HEK293 (cell line): ENCODE results near the gene BEST2.

Experiments
- GLI2 ChIP-seq: fragments of 450-650 bp; formaldehyde crosslinking; IDR thresholded peaks from 2 replicates; pipeline ENCODE4; 2017; ENCODE audit warnings: missing biosample characterization, missing genetic modification characterization, low read depth, borderline replicate concordance
- GLIS2 ChIP-seq: fragments of 450-650 bp; formaldehyde crosslinking; IDR thresholded peaks from 2 replicates; pipeline ENCODE4 v1.5.1; 2016; ENCODE audit warnings: missing biosample characterization, missing genetic modification characterization
- HIC1 ChIP-seq: fragments of 450-650 bp; formaldehyde crosslinking; IDR thresholded peaks from 2 replicates; pipeline ENCODE4 v1.5.1; 2016; ENCODE audit warnings: missing biosample characterization, missing genetic modification characterization
- IKZF3 ChIP-seq: fragments of 450-650 bp; IDR thresholded peaks from 2 replicates; pipeline ENCODE4 v1.5.0; 2018; ENCODE audit warnings: missing biosample characterization, mild to moderate bottlenecking, missing genetic modification characterization, moderate library complexity
- SCRT1 ChIP-seq: fragments of 450-650 bp; formaldehyde crosslinking; IDR thresholded peaks from 2 replicates; pipeline ENCODE4 v1.5.1; 2016; ENCODE audit warnings: missing biosample characterization, missing genetic modification characterization, borderline replicate concordance
- SCRT2 ChIP-seq: fragments of 450-650 bp; formaldehyde crosslinking; IDR thresholded peaks from 2 replicates; pipeline ENCODE4 v1.5.1; 2016; ENCODE audit warnings: missing biosample characterization, missing genetic modification characterization
- SP2 ChIP-seq: fragments of 450-650 bp; formaldehyde crosslinking; IDR thresholded peaks from 2 replicates; pipeline ENCODE4 v1.5.1; 2016; ENCODE audit warnings: missing biosample characterization, missing genetic modification characterization
- SP7 ChIP-seq: fragments of 450-650 bp; formaldehyde crosslinking; IDR thresholded peaks from 2 replicates; pipeline ENCODE4 v1.5.1; 2016; ENCODE audit warnings: missing biosample characterization, missing genetic modification characterization
- TCF7L2 ChIP-seq: IDR thresholded peaks from 2 replicates; pipeline ENCODE4 v1.6.1; 2011; ENCODE audit warnings: low read depth, mild to moderate bottlenecking, inconsistent platforms, low read length, moderate library complexity, borderline replicate concordance
- TRIM28 ChIP-seq: IDR thresholded peaks from 2 replicates; pipeline ENCODE4 v1.6.1; 2011; ENCODE audit warnings: low read length, control low read depth, borderline replicate concordance
- ZNF121 ChIP-seq: fragments of 450-650 bp; formaldehyde crosslinking; IDR thresholded peaks from 2 replicates; pipeline ENCODE4 v1.5.1; 2016; ENCODE audit warnings: missing biosample characterization, missing genetic modification characterization
- ZNF132 ChIP-seq: fragments of 450-650 bp; formaldehyde crosslinking; IDR thresholded peaks from 2 replicates; pipeline ENCODE4 v1.5.1; 2017; ENCODE audit warnings: missing biosample characterization, missing genetic modification characterization, borderline replicate concordance
- ZNF133 ChIP-seq: fragments of 450-650 bp; formaldehyde crosslinking; IDR thresholded peaks from 2 replicates; pipeline ENCODE4 v1.5.1; 2016; ENCODE audit warnings: missing biosample characterization, missing genetic modification characterization
- ZNF169 ChIP-seq: fragments of 450-650 bp; formaldehyde crosslinking; IDR thresholded peaks from 2 replicates; pipeline ENCODE4 v1.5.1; 2016; ENCODE audit warnings: missing biosample characterization, missing genetic modification characterization
- ZNF19 ChIP-seq: fragments of 450-650 bp; formaldehyde crosslinking; IDR thresholded peaks from 2 replicates; pipeline ENCODE4; 2016; ENCODE audit warnings: missing biosample characterization, missing genetic modification characterization, low read depth
- ZNF221 ChIP-seq: fragments of 450-650 bp; formaldehyde crosslinking; IDR thresholded peaks from 2 replicates; pipeline ENCODE4 v1.5.1; 2017; ENCODE audit warnings: missing biosample characterization, missing genetic modification characterization, borderline replicate concordance
- ZNF24 ChIP-seq: fragments of 450-650 bp; formaldehyde crosslinking; IDR thresholded peaks from 2 replicates; pipeline ENCODE4 v1.5.1; 2016; ENCODE audit warnings: missing biosample characterization, missing genetic modification characterization
- ZNF280C ChIP-seq: fragments of 450-650 bp; formaldehyde crosslinking; IDR thresholded peaks from 2 replicates; pipeline ENCODE4 v1.5.1; 2016; ENCODE audit warnings: missing biosample characterization, missing genetic modification characterization
- ZNF354C ChIP-seq: fragments of 450-650 bp; formaldehyde crosslinking; IDR thresholded peaks from 2 replicates; pipeline ENCODE4 v1.5.1; 2016; ENCODE audit warnings: missing biosample characterization, missing genetic modification characterization, low read depth, borderline replicate concordance
- ZNF391 ChIP-seq: fragments of 450-650 bp; formaldehyde crosslinking; IDR thresholded peaks from 2 replicates; pipeline ENCODE4 v1.5.1; 2016; ENCODE audit warnings: low read depth, missing biosample characterization, missing genetic modification characterization, borderline replicate concordance
- ZNF449 ChIP-seq: fragments of 450-650 bp; formaldehyde crosslinking; IDR thresholded peaks from 2 replicates; pipeline ENCODE4 v1.5.1; 2017; ENCODE audit warnings: missing biosample characterization, mild to moderate bottlenecking, missing genetic modification characterization, moderate library complexity
- ZNF529 ChIP-seq: fragments of 450-650 bp; formaldehyde crosslinking; IDR thresholded peaks from 2 replicates; pipeline ENCODE4 v1.5.1; 2017; ENCODE audit warnings: missing genetic modification characterization, missing biosample characterization; ENCODE audit not compliant: insufficient replicate concordance
- ZNF571 ChIP-seq: fragments of 450-650 bp; formaldehyde crosslinking; IDR thresholded peaks from 2 replicates; pipeline ENCODE4 v1.5.0; 2017; ENCODE audit warnings: missing biosample characterization, missing genetic modification characterization
- ZNF610 ChIP-seq: fragments of 450-650 bp; formaldehyde crosslinking; IDR thresholded peaks from 2 replicates; pipeline ENCODE4 v1.5.1; 2016; ENCODE audit warnings: missing biosample characterization, missing genetic modification characterization, borderline replicate concordance
- ZNF624 ChIP-seq: fragments of 450-650 bp; formaldehyde crosslinking; IDR thresholded peaks from 2 replicates; pipeline ENCODE4 v1.5.1; 2017; ENCODE audit warnings: missing biosample characterization, missing genetic modification characterization
- ZNF639 ChIP-seq: fragments of 450-650 bp; formaldehyde crosslinking; IDR thresholded peaks from 2 replicates; pipeline ENCODE4 v1.5.1; 2016; ENCODE audit warnings: missing biosample characterization, missing genetic modification characterization
- ZNF692 ChIP-seq: fragments of 450-650 bp; formaldehyde crosslinking; IDR thresholded peaks from 2 replicates; pipeline ENCODE4 v1.5.1; 2016; ENCODE audit warnings: missing biosample characterization, missing genetic modification characterization
- ZNF830 ChIP-seq: fragments of 450-650 bp; IDR thresholded peaks from 2 replicates; pipeline ENCODE4 v1.5.0; 2018; ENCODE audit warnings: missing biosample characterization, missing genetic modification characterization, low read depth, mild to moderate bottlenecking, moderate library complexity
- ZNF837 ChIP-seq: fragments of 450-650 bp; formaldehyde crosslinking; IDR thresholded peaks from 2 replicates; pipeline ENCODE4 v1.5.1; 2016; ENCODE audit warnings: missing biosample characterization, missing genetic modification characterization
- ZSCAN4 ChIP-seq: fragments of 450-650 bp; formaldehyde crosslinking; IDR thresholded peaks from 2 replicates; pipeline ENCODE4 v1.5.1; 2017; ENCODE audit warnings: missing biosample characterization, missing genetic modification characterization

BEST2 gene

GRCh38 chr19:12722566-12723380 lies 28.8 kb upstream of the BEST2 start (continued):
- TF ChIP-seq HIC1 (tag by site-specific recombination): peak; percentile 57; the same call in 1 of the 2 replicates
- no peak for TF ChIP-seq GLI2 (tag by site-specific recombination)
- peak; percentile 77 for TF ChIP-seq ZNF692 (tag by site-specific recombination)
- peak; percentile 77 for TF ChIP-seq SP2
- TF ChIP-seq ZNF280C: no peak
- TF ChIP-seq ZSCAN4 (tag by site-specific recombination): no peak
- no peak for TF ChIP-seq SCRT1 (tag by site-specific recombination)
- no peak for TF ChIP-seq ZNF529 (tag by site-specific recombination)
- no peak for TF ChIP-seq TRIM28
- no peak; the same call in 1 of the 2 replicates for TF ChIP-seq IKZF3 (tag by site-specific recombination)
- TF ChIP-seq ZNF610 (tag by site-specific recombination): peak; percentile 71; the same call in 1 of the 2 replicates
- peak; percentile 96 for TF ChIP-seq ZNF24 (tag by site-specific recombination)
- TF ChIP-seq ZNF449 (tag by site-specific recombination): no peak; the same call in 1 of the 2 replicates
- no peak for TF ChIP-seq TCF7L2
- peak; percentile 84; the same call in 1 of the 2 replicates for TF ChIP-seq ZNF391 (tag by site-specific recombination)
- TF ChIP-seq ZNF830 (tag by site-specific recombination): no peak
- no peak for TF ChIP-seq ZNF132 (tag by site-specific recombination)
- TF ChIP-seq ZNF169 (tag by site-specific recombination): no peak
- no peak for TF ChIP-seq ZNF221 (tag by site-specific recombination)
- TF ChIP-seq SP7: peak; percentile 84
- no peak for TF ChIP-seq ZNF624 (tag by site-specific recombination)
- peak; percentile 94 for TF ChIP-seq ZNF639
- no peak for TF ChIP-seq ZNF354C (tag by site-specific recombination)
- no peak for TF ChIP-seq ZNF571 (tag by site-specific recombination)
- no peak for TF ChIP-seq SCRT2 (tag by site-specific recombination)
- TF ChIP-seq ZNF133 (tag by site-specific recombination): no peak
- TF ChIP-seq GLIS2 (tag by site-specific recombination): no peak
- no peak for TF ChIP-seq ZNF837 (tag by site-specific recombination)
- TF ChIP-seq ZNF121 (tag by site-specific recombination): no peak
- TF ChIP-seq ZNF19: no peak
